ENCODE results near the gene IRAK1.

Gene IRAK1

DNA sequence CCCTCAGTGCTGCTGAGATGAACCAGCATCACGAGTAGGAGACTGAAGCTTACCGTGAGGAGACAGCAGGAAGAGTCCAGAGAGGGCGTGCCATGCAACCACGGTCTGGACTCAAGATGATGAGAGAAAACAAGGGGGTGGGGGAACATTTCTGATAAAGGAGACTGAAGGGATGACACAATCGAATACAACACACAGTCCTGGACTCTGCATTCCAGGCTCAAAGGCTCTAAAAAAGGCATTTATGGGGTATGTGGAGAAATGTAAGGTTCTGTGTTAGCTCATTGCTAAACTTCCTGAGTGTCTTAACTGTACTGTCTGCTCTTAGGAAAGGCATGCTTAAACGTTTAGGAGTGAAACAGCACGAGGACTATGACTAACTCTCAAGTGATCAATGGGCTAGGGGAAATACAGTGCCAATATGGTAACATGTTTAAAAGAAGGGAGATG lies 20.6 kb upstream of the IRAK1 start:
- peak in 1 of 2 donors; percentile 23 for DNase-seq

DNA sequence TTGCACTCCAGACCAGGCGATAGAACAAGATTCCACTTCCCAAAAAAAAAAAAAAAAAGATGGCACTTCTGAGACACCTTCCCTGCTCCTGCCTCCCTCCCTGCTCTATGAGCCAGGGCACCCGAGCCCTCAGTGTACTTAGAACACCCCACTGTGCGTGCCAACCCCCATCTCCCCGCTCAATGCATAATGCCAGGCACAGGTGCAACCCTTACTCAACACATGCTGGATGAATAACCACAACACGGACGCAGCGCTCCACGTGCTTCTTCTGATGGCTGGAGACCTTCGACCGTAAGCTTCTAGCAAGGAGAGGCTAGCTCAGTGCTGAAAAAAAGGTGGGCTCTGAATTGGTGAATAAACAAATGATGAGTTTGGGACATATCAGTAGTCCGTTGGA lies 19.9 kb upstream of the IRAK1 start:
- no peak for DNase-seq

DNA sequence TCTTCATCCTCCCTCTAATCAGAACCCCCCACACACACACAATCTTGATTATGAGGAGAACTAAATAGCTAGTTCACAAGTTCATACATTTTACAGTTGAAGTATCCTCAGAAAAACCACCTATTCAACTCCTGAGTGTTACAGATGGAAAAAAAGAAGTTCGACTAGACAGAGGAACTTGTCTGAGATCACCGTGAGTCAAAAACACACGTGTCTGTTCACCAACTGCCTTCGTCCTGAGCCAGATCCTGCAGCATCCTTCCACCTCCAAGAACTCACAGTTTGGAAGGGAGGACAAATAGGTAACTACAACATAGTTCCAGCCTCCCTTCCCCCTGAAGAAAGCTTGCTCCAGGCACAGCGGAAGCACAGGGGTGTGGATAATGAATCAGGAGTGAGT lies 19.0 kb upstream of the IRAK1 start:
- no peak for DNase-seq

DNA sequence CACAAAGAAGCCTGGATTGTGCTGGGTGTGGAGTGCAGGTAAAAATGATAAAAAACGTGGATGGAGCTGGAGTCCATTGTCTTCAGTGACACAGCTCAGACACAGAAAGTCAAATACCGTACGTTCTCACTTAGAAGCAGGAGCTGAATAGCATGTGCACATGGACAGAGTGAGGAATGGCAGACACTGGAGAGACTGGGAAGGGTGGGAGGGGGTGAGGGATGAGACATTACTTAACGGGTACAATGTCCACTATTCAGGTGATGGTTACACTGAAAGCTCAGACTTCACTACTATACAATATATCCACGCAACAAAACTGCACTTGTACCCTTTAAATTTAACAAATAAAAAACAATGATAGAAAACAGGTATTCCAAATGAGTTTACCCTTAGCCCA lies 18.1 kb upstream of the IRAK1 start:
- DNase-seq, result no peak

DNA sequence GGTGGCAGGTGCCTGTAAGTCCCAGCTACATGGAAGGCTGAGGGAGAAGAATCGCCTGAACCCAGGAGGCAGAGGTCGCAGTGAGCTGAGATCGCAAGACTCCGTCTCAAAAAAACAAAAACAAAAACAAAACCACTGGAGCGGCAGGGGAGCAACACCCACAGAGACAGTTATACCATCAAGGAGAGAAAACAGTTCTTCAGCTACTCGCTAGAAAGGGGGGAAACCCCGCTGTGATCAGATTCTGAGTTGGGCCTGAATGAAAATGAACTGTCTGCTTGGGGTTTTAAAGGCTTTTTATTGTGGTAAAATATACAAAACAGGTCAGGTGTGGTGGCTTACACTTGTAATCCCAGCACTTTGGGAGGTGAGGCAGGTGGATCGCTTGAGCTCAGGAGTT lies 16.8 kb upstream of the IRAK1 start:
- DNase-seq, result peak in 1 of 2 donors; percentile 25

DNA sequence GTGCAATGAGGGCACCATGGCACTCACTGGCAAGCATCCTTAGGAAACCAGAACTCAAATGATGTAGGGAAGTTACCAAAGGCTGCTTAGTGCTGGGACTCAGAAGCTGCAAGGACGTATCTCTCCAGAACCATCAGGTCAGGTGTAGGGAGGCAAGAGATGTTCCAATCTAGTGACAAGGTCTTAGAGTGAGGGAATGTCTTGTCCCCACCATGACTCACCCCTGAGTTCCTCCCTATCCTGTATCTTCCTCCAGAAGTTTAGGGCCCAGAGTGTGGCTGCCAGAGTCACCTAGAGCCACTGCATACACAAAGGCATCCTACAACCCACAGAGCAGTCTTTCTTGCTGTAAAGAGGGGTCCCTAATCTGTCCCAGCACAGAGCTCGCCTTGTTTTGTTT lies 14.1 kb upstream of the IRAK1 start:
- no peak for DNase-seq

DNA sequence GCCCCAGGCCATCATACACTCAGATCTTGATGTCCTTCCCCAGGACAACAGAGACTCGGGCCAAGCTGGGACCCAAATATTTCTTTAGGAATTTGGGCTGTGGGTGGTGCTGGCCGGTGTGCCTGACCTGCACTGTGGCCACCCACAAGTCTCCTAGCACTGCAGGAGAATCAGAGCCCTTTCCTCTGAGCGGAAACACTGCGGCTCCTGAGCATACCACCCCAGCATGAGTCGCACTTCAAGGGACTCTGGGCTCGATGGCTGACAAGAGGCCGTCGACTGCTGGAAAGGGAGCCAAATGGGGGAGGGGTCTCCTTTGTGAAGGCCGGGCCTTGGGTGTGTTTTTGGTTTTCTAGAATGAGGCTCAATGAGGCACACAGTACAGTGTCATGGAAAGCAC lies 13.0 kb upstream of the IRAK1 start:
- DNase-seq, result no peak

DNA sequence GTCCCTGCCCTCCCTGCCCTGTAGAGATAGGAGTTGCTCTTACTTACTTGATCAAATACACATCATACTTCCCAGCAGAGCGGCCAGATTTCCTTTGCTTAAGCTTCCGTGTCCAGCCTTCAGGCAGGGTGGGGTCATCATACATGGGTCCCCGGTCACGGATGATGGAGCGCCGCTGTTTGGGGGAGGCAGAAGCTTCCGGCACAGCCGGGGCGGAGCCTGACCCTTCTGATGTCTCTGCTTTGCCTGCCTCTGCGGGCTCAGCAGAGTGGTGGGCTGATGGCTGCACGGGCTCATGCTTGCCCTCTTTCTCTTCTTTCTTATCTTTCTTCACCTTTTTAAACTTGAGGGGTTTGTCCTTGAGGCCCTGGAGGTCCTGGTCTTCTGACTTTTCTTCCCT lies 12.5 kb upstream of the IRAK1 start:
- no peak for DNase-seq

DNA sequence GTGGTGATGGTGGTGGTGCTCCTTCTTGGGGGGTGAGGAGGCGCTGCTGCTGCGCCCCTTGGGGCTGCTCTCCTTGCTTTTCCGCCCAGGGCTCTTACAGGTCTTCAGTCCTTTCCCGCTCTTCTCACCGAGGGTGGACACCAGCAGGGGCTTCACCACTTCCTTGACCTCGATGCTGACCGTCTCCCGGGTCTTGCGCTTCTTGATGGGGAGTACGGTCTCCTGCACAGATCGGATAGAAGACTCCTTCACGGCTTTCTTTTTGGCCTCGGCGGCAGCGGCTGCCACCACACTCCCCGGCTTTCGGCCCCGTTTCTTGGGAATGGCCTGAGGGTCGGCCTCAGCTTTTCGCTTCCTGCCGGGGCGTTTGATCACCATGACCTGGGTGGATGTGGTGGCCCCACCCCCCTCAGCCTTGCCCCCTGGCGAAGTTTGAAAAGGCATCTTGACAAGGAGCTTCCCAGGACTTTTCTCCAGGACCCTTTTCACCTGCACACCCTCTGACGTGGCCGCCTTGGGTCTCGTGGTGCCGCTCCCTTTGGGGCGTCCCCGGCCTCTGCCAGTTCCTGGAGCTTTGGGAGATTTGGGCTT lies 11.1 kb upstream of the IRAK1 start:
- no peak for DNase-seq

DNA sequence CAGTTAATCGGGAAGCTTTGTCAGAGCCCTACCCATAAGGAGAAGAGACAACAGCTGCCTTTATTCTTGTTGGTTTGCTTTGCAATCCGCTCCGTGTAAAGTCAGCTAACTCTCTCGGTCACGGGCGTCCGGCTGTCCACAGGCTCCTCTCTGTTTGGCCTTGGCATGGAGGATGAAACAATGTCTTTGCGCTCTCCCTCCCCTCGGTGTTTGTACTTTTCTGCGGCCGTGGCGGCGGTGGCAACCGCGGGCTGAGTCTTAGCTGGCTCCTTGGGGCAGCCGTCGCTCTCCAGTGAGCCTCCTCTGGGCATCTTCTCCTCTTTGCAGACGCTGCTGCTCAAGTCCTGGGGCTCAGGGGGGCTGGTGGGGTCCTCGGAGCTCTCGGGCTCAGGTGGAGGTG lies 10.6 kb upstream of the IRAK1 start:
- DNase-seq, result no peak

DNA sequence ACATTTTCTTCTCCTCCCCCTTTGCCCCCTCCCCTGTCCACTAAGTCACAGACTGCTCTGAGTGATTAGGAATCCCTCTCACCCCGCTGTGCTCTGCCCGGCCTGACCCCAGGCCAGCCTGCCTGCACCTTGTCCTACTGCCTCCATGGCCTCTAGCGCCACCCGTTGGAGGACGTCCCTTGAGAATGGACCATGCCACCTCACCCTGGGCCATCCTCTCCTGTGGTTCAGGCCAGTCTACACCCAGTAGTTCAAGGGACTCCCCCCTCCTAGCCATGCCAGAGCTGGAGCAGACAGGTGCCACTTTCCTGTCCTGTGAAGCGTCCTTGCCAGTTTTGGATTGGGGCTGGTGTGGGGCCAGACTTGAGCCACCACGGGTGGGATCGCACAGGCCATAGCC lies 9.7 kb upstream of the IRAK1 start:
- DNase-seq, result no peak

DNA sequence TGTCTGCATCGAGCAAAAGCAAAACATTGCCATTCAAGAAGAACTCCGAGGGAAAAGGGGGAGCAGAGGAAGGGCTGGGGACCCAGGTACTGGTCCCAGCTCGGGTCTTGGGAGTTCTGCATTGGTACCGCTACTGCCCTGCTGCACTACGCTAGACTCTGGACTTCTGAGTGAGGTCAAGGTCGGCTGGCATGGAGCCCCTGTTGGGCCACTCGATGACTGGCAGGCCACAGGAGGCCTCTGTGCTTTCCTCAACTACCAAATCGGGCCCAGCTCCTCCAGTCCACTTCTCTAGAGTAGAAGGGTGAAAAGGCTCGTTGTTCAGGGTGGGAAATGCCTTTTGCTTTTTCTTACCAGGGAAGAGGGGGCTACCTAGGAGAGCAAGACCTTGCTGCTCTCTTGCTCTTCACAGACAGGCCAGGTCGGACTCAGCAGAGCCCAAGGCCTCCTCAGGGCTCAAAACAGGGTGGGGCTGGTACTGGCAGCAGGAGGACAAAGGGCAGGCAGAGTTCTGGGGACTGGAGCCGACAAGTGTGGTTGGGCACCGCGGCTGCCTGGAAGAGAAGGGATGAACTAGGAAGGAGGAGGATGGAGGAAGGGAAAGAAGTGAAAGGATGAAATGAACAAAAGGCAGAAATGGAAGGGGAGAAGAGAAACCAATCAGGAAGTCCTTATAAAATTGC lies 8.9 kb upstream of the IRAK1 start:
- DNase-seq, result no peak

DNA sequence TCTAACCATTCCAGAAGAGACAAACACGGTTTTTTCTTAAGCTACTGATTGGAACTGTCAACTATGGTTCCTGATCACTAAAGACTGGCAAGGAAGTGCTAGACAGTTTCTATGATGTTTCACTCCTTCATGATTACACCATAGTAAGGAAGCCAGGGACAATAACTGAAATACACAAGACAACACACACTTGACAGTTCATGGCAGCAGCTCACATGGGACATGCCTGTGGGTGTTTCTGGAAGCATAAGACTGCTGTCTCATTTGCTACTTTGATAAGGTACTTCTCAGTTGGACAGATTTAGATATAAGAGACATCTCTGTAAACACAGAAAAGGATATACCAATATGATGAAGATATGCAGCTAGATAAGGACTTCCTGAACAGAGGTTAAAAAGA lies 8.3 kb upstream of the IRAK1 start:
- DNase-seq, result no peak

DNA sequence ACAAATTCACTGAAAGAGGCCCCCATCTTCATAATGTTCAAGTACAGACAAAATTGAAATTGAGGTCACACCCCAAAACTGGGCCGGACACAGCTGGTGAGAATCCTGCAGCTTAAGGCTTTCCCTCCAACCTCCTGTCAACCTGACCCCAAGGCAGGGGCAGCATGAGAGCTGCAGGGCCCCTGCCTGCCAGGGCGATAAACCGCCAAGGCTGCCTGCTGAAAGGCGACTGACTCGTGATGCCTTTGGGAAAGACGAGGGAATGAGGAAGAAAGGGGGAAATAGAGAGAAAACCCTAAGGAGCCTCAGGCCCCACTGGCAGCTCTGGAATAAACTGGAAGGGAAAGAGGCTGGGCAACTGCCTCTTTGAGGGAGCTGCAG lies 7.3 kb upstream of the IRAK1 start:
- DNase-seq, result no peak

DNA sequence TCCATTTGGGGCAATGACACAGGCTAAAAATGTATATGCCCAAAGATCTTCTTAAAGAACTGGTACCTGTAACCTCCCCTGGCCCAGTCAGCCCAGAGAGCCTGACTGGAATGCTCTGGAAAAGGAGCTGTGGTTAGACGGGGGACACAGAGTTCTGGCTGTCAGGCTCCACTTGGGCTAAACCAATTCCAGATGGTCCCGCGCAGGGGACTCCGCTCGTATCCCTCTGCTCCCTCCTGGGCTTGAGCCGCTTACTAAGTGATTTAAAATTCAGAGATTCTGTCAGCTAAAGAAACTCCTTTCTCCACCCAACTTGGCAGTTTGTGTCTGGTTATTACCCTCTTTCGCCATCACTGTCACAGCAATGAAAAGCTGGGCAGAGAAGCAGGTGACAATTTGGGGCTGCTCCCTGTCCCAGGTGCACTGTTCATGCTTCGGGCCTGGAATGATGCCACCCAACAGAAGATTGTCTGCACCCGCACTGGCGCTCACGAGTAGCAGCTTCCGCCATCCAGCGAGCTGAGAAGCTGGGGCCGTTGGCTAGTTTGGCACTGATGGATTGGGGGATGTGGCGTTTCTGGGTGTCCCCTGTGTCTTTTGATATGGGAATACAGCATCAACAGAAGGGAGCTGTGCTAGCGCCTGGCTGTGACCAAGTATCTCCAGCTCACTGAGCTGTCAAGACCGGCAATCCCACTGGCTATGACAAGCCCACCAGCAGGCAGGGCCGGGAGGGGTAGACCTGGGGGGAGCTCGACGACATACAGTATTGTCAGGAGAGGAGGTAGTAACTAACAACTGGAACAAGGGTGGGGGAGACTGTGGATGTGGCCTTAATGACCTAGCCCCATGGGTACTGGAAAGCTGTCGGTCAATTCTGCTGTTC lies 6.7 kb upstream of the IRAK1 start:
- DNase-seq, result no peak

DNA sequence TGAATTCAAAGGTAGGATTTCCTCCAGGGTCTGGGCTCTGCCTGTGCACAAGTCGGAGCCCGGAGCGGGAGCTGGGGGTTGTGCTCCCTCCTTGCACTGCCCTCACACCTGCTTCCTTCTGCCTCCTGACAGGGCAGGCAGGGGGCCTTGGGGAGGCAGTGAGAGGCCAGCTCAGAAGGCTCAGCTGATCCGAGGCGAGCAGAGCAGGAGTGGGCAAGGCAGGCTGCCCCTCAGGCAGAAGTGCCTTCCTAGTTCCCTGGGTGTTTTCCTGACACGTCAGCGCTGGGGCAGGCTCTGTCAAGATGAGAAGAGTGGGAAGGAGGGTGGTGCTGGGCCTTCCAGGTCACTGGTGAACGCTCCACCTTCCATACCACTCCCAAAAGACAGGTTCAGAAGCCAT lies 5.5 kb upstream of the IRAK1 start:
- DNase-seq, result no peak

DNA sequence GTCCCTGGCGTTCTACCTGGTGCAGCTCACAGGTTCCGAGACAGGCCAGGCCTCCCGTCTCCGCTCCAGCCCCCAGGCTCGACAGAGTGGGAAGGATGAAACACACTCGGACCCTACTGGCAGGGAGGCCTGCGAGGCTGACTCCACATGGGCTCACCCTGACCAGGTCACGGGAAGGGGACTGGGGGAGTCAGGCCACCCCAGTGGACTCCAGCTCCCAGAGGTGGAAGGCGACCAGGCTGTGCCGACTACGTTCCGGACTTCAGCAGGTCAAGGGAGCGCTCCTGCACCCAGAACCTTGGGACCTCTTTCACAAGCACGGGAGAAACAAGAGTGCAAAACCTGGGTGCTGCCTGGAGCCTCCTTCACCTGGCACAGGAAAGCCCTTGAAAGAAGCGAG lies 4.6 kb upstream of the IRAK1 start:
- no peak for DNase-seq

DNA sequence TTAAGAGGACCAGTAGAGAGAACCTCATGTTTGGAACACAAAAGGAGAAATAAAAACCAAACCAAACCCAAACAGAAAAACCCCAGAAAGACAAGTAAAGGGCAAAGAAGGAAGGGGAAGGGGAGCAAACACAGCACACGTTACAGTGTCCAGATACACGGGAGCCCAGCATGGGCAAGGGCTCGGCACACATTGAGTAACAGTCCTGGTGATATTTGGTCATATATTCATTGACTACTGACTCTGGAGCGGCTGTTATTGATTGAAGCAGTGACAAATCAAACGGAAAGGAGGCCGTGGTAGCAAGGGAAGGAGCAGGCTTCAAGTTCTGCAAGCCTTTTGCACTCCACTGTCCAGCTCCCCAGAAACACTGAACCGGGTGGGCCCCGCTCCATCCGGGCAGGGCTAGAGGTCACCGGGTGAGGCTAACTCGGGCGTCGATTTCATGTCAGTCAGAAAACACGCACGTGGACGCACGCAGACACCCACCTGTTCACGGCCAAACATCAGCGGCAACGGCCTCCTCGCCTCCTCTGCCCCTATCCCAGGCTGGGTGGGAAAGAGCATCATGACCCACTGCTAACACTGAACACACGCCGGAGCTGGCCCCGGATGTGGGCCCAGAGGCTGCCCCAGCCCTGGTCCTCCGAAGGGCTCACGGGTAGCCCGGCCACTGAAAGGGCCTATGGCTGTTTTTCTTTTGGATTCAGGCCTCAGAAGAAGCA lies 3.7 kb upstream of the IRAK1 start:
- DNase-seq, result no peak

DNA sequence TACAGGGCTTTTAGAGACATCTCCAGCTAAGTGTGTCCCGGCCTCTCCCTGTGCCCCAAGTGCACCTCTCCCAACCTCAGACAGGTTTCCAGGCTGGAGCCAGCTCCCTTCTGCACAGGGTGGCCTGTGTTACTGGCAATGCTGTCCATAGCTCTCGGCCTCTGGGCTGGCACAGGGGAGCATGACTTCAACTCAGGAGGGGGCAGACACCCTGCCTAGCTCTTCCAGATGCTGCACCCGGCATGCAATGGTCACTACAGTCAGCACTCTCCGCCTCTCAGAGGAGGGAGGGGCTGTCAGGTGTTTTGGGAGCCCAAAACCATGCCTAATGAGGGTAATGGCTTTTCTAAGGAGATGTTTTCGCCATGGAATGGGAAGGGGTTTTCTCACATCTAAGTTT lies 2.4 kb upstream of the IRAK1 start:
- no peak for DNase-seq

DNA sequence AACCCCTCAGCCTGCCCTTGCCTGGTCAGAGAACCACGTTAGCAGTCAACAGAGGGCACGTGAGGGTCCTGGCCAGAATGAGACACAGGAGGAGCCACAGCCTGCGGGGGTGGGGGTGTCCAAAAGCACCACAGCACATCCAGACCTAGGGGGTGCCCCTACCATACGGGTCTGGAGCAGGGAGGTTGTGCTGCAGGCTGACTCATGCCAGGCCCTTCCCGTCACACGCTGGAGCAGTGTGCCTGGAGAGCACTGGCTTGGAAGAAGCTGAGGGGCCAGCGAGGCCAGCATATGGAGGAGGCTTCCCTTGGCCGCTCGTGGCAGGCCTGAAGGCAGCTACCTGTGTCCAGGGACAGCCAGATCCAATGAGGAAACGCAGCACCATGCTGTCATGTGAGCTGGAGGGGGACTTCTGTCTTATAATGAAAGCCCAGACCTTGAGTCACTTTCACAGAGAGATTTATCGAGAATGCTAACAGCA lies 1.5 kb upstream of the IRAK1 start:
- peak in 1 of 2 donors; percentile 34 for DNase-seq

DNA sequence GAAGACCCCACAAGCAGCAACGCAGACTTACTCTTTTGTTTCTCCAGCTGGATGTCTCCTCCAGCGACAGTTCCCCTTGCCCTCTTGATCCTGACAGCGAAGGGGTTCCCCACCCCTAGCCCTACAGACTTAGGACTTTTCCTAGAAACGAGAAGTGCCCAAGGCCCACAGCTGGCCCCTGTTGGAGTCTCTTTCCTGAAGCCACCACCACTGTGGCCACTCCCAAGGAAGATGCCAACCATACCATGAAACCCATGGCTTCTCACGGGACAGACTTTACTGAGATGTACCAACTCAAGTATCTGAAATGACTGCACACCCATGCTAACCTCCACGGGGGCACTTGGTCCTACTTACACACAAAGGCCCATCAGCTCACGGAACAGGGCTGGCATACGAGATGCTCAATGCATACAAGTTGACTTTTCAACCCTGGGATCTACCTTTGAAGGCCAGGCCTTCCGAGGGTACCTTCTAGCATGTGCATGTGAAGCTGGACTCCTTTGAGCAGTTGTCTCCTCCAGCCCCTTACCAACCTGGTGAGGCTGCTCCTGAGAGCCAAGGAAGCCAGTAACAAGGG lies 924 bp upstream of the IRAK1 start:
- no peak for DNase-seq

DNA sequence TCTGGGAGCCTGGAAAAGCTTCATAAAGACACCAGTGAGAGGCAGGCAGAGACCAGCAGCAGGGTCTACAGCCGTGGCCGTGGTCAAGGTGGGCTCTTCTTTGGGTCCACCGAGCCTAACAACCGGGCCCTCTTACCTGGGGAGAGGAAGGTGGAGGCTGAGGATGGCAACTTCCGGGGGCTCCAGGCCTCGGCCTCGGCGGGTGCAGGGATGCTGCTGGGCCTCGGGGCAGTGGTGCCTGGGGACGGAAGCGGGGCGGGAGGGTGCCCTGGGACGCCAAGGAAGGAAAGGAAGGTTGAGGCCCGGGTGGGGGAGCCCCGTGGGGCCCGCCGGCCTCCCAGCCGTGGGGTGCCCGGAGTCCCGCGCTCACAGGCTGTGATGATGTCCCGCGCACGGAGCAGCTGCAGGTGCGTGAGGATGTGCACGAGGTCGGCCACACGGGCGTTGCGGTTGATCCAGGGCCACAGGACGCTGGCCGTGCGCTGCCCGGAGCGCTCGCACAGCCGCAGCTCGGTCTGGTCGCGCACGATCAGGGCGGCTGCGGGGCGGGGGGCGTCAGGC lies 561 bp downstream of the IRAK1 start:
- DNase-seq, result no peak

Data from CD4-positive, alpha-beta T cell treated with Interleukin-1 beta for 1 hour (primary cell).